ENCODE results near the gene WDR7.

The WDR7 gene

GRCh38 chr18:56988022-56988421, 336.9 kb downstream of the WDR7 start:
- H3K27me3 ChIP-seq (ENCODE audit: low read depth, low read length), result no peaks in the 10 kb centered on the region
- TF ChIP-seq CTCF (IDR thresholded peaks at IDR 0.05; ENCODE audit: low read depth, low read length) (no peak), EZH2phosphoT487 (IDR thresholded peaks at IDR 0.05; ENCODE audit: low read depth) (no peak)
- no peaks in the 10 kb centered on the region for H4K20me1 ChIP-seq (ENCODE audit: insufficient read depth, low read length)

GRCh38 chr18:56990678-56991077, 339.5 kb downstream of the WDR7 start:
- H3K4me3 ChIP-seq (ENCODE audit: low read length), result no peak overlapping the region
- no peak overlapping the region for H3K9ac ChIP-seq (ENCODE audit: low read length)
- H3K4me1 ChIP-seq (ENCODE audit: low read length), result peaks cover 9% of the 10 kb centered on the region
- no peaks in the 10 kb centered on the region for H3K27me3 ChIP-seq (ENCODE audit: low read depth, low read length)
- H2AFZ ChIP-seq (ENCODE audit: low read depth, low read length), result no peak overlapping the region
- no peak overlapping the region for H3K27ac ChIP-seq (ENCODE audit: low read length)
- H4K20me1 ChIP-seq (ENCODE audit: insufficient read depth, low read length), result no peaks in the 10 kb centered on the region
- H3K4me2 ChIP-seq (ENCODE audit: low read length), result no peak overlapping the region
- H3K9me3 ChIP-seq (ENCODE audit: insufficient read depth, low read length), result no peaks in the 10 kb centered on the region
- no peaks in the 10 kb centered on the region for H3K36me3 ChIP-seq (replicated peaks; ENCODE audit: low read depth, low read length)
- no peaks in the 10 kb centered on the region for H3K79me2 ChIP-seq (ENCODE audit: low read length)
- TF ChIP-seq CTCF (IDR thresholded peaks at IDR 0.05; ENCODE audit: low read depth, low read length) (no peak), EZH2phosphoT487 (IDR thresholded peaks at IDR 0.05; ENCODE audit: low read depth) (no peak)

More at GRCh38 chr18:56988022-56988421, 336.9 kb downstream of the WDR7 start:
- no peak overlapping the region for H3K4me2 ChIP-seq (ENCODE audit: low read length)
- H3K4me1 ChIP-seq (ENCODE audit: low read length), result peaks cover 13% of the 10 kb centered on the region
- H2AFZ ChIP-seq (ENCODE audit: low read depth, low read length), result no peak overlapping the region
- H3K4me3 ChIP-seq (ENCODE audit: low read length), result no peak overlapping the region
- H3K27ac ChIP-seq (ENCODE audit: low read length), result no peak overlapping the region
- no peaks in the 10 kb centered on the region for H3K9me3 ChIP-seq (ENCODE audit: insufficient read depth, low read length)
- H3K9ac ChIP-seq (ENCODE audit: low read length), result no peak overlapping the region
- no peaks in the 10 kb centered on the region for H3K79me2 ChIP-seq (ENCODE audit: low read length)
- no peaks in the 10 kb centered on the region for H3K36me3 ChIP-seq (replicated peaks; ENCODE audit: low read depth, low read length)

- Histone ChIP-seq H3K9me3 (ENCODE audit: insufficient read depth, low read length) (no peaks in the 10 kb centered on the region), H3K27ac (ENCODE audit: low read length) (no peak overlapping the region), H4K20me1 (ENCODE audit: insufficient read depth, low read length) (no peaks in the 10 kb centered on the region), H3K4me1 (ENCODE audit: low read length) (peaks cover 24% of the 10 kb centered on the region), H2AFZ (ENCODE audit: low read depth, low read length) (no peak overlapping the region), H3K9ac (ENCODE audit: low read length) (no peak overlapping the region), H3K4me3 (ENCODE audit: low read length) (no peak overlapping the region), H3K4me2 (ENCODE audit: low read length) (no peak overlapping the region), H3K36me3 (replicated peaks; ENCODE audit: low read depth, low read length) (no peaks in the 10 kb centered on the region), H3K27me3 (ENCODE audit: low read depth, low read length) (no peaks in the 10 kb centered on the region), H3K79me2 (ENCODE audit: low read length) (no peaks in the 10 kb centered on the region)
- TF ChIP-seq EZH2phosphoT487 (IDR thresholded peaks at IDR 0.05; ENCODE audit: low read depth), result no peak
- TF ChIP-seq CTCF (IDR thresholded peaks at IDR 0.05; ENCODE audit: low read depth, low read length), result no peak
Observed at GRCh38 chr18:56992777-56993176, 341.6 kb downstream of the WDR7 start.

GRCh38 chr18:56995579-56996188, 344.5 kb downstream of the WDR7 start:
- no peaks in the 10 kb centered on the region for H3K79me2 ChIP-seq (ENCODE audit: low read length)
- no peak for TF ChIP-seq EZH2phosphoT487 (IDR thresholded peaks at IDR 0.05; ENCODE audit: low read depth)
- peak; percentile 76 for TF ChIP-seq CTCF (IDR thresholded peaks at IDR 0.05; ENCODE audit: low read depth, low read length)
- H3K9ac ChIP-seq (ENCODE audit: low read length), result no peak overlapping the region
- H3K4me3 ChIP-seq (ENCODE audit: low read length), result no peak overlapping the region
- H2AFZ ChIP-seq (ENCODE audit: low read depth, low read length), result no peak overlapping the region
- no peaks in the 10 kb centered on the region for H3K9me3 ChIP-seq (ENCODE audit: insufficient read depth, low read length)
- H3K27me3 ChIP-seq (ENCODE audit: low read depth, low read length), result no peaks in the 10 kb centered on the region
- H3K4me1 ChIP-seq (ENCODE audit: low read length), result peaks cover 24% of the 10 kb centered on the region
- H3K27ac ChIP-seq (ENCODE audit: low read length), result no peak overlapping the region
- H4K20me1 ChIP-seq (ENCODE audit: insufficient read depth, low read length), result no peaks in the 10 kb centered on the region
- no peak overlapping the region for H3K4me2 ChIP-seq (ENCODE audit: low read length)
- no peaks in the 10 kb centered on the region for H3K36me3 ChIP-seq (replicated peaks; ENCODE audit: low read depth, low read length)

Measured in OCI-LY3 (cell line).